GM21528 (cell line): ENCODE data around the gene ZNF219.

Source experiments
- ATAC-seq: cut with Tn5 transposase; IDR thresholded peaks from one replicate; pipeline ENCODE4 v1.9.1; 2021; ENCODE audit warnings: mild to moderate bottlenecking, moderate library complexity; ENCODE audit not compliant: unreplicated experiment, low FRiP score

ZNF219 gene

GRCh38 chr14:21098076-21098891 lies at the start of gene ZNF219:
TSS of gene ZNF219 (minus strand) at chr14:21098655. CDS start at chr14:21093591, 5,064 bp downstream.
- ATAC-seq, result no peak

- ATAC-seq, result no peak
Measured at GRCh38 chr14:21145437-21145836, 47.0 kb upstream of the ZNF219 start.

- no peak for ATAC-seq
Measured at GRCh38 chr14:21142357-21142756, 43.9 kb upstream of the ZNF219 start.

GRCh38 chr14:21136024-21136423 lies 37.6 kb upstream of the ZNF219 start:
- no peak for ATAC-seq

GRCh38 chr14:21133901-21134300 lies 35.4 kb upstream of the ZNF219 start:
- no peak for ATAC-seq

- ATAC-seq, result no peak
Measured at GRCh38 chr14:21123429-21123828, 25.0 kb upstream of the ZNF219 start.

- no peak for ATAC-seq
Measured at GRCh38 chr14:21121122-21121521, 22.7 kb upstream of the ZNF219 start.

GRCh38 chr14:21120686-21121085 lies 22.2 kb upstream of the ZNF219 start:
- no peak for ATAC-seq

- no peak for ATAC-seq
Measured at GRCh38 chr14:21118933-21119332, 20.5 kb upstream of the ZNF219 start.

GRCh38 chr14:21113369-21113768 lies 14.9 kb upstream of the ZNF219 start:
- ATAC-seq, result no peak

- no peak for ATAC-seq
Measured at GRCh38 chr14:21112255-21112654, 13.8 kb upstream of the ZNF219 start.

- no peak for ATAC-seq
Measured at GRCh38 chr14:21109377-21110138, 11.1 kb upstream of the ZNF219 start.

- no peak for ATAC-seq
Measured at GRCh38 chr14:21108791-21109190, 10.3 kb upstream of the ZNF219 start.

GRCh38 chr14:21107283-21107800 lies 8.9 kb upstream of the ZNF219 start:
- no peak for ATAC-seq

GRCh38 chr14:21106498-21107282 lies 8.2 kb upstream of the ZNF219 start:
- no peak for ATAC-seq

GRCh38 chr14:21106176-21106497 lies 7.7 kb upstream of the ZNF219 start:
- no peak for ATAC-seq

- no peak for ATAC-seq
Measured at GRCh38 chr14:21105095-21105494, 6.6 kb upstream of the ZNF219 start.

- peak; percentile 42 for ATAC-seq
Measured at GRCh38 chr14:21104448-21105060, 6.1 kb upstream of the ZNF219 start.

- ATAC-seq, result peak; percentile 88
Measured at GRCh38 chr14:21103710-21104447, 5.4 kb upstream of the ZNF219 start.

GRCh38 chr14:21103411-21103709 lies 4.9 kb upstream of the ZNF219 start:
- no peak for ATAC-seq
